Left lung (tissue), 10 donors: Measurements from ENCODE around the gene PCK1. TPM values are rescaled to one million over a fixed set of nuclear protein-coding genes. Genes with fewer than 3 reads are reported as not detected.

Experiments used
- ATAC-seq: fragments of 200-7000 bp; cut with Tn5 transposase; one replicate; pipeline ENCODE4 v1.9.1; 2020; ENCODE audit warnings: moderate library complexity
- DNase-seq, 4 donors: peaks; one replicate each; pipeline ENCODE4 v3.0.0-alpha.2; 2013 to 2020
- H3K27ac ChIP-seq, 2 donors: fragments of 200-600 bp; sonication (generic) in 1 of 2; one replicate each; pipeline versions ENCODE4 v1.5.0 to v1.8.0; 2020 to 2021
- H3K27me3 ChIP-seq, 2 donors: fragments of 200-600 bp; sonication (generic) in 1 of 2; one replicate each; pipeline versions ENCODE4 v1.5.0 to v1.8.0; 2020 to 2021
- H3K36me3 ChIP-seq, 2 donors: fragments of 200-600 bp; sonication (generic) in 1 of 2; one replicate each; pipeline versions ENCODE4 v1.5.0 to v1.8.0; 2020 to 2021
- H3K4me1 ChIP-seq, 2 donors: fragments of 200-600 bp; one replicate each; pipeline ENCODE4 v1.8.0; 2021
- H3K4me3 ChIP-seq, 2 donors: fragments of 200-600 bp; sonication (generic) in 1 of 2; one replicate each; pipeline versions ENCODE4 v1.5.0 to v1.8.0; 2020 to 2021; ENCODE audit warnings: mild to moderate bottlenecking in 1 of 2
- H3K9me3 ChIP-seq, 2 donors: fragments of 200-600 bp; sonication (generic) in 1 of 2; one replicate each; pipeline versions ENCODE4 v1.5.0 to v1.8.0; 2020 to 2021
- intact Hi-C, 2 donors: fragments of 100-400 bp; cut with DNase I; formaldehyde crosslinking; loops; one replicate each; pipeline versions ENCODE4 v1.11.2 to v1.14.2; 2022
- polyA plus RNA-seq, 6 donors: library from polyadenylated mRNA; unstranded; fragments of 120-200 nt; gene quantifications; one replicate each; pipeline ENCODE4 v1.2.1, GENCODE V29; 2013; ENCODE audit not compliant: insufficient read length in 6 of 6
- total RNA-seq, 2 donors: library from RNA; stranded (reverse); fragmentation: NEBNext Ultra II Directional; extraction: Animal tissue kit (Norgen Biotek cat#: 25700); gene quantifications; one replicate each; pipeline ENCODE4 v1.2.1, GENCODE V29; 2021
- TF ChIP-seq, protein P1 (sequence below), 2 donors: fragments of 200-600 bp; sonication (generic) in 1 of 2; IDR thresholded peaks; one replicate each; pipeline versions ENCODE4 v1.5.0 to v1.8.0; 2021; ENCODE audit warnings: antibody characterized with exemption in 2 of 2
- donor health status: DM: no; HTN: yes; CAD: no.
- donor health status: DM: no; HTN: no; CAD: no.

The PCK1 gene
- total and polyA plus RNA-seq, 8 donors, result 0.08 to 0.41 (median 0.29) TPM; not detected in 2

DNA sequence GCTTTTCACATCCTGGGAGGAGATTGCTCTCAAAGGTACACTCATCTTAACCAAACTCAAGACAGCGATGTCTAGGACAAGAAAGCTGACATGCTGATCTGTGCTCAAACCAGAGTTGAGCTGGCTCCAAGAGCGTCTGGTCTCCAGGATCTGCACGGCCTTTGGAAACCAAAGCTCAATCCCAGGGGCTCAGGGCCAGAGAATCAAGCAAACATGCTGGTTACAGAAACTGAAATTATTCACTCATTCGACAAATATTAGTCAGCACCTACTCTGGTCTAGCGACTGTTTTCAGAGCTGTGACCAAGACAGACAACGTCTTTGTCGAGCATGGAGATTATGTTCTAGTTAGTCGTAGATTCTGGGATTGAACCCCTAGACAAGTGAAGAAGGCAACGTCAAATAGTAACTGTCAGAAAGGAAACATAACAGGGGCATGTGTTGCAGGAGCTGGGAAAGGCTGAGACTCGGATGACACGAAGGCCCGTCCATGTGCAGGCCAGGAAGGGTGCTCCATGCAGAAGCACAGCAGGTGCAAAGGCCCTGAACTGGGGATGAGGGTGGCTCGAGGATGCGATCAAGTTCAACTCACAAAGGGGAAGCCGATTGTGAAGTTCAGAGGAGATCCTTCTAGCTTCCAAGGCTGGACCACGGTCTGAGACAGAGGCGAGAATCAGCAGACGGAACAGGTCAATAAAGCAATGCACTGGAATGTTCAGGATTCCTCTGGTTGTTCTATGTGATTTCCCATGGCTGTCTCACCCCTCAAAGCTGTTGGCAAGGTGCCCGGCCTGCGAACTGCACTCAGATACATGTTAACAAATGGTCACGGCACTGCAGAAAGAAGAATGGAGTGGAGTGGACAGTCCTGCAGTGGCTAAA is 12.5 kb upstream of the PCK1 start:
- Histone ChIP-seq H3K27me3 (peaks cover 0 to 12% of the 10 kb centered on the region in 2 donors), H3K27ac (no peak overlapping the region), H3K4me3 (no peak overlapping the region), H3K4me1 (no peaks in the 10 kb centered on the region), H3K9me3 (no peaks in the 10 kb centered on the region), H3K36me3 (no peaks in the 10 kb centered on the region)
- TF ChIP-seq, protein P1, sequence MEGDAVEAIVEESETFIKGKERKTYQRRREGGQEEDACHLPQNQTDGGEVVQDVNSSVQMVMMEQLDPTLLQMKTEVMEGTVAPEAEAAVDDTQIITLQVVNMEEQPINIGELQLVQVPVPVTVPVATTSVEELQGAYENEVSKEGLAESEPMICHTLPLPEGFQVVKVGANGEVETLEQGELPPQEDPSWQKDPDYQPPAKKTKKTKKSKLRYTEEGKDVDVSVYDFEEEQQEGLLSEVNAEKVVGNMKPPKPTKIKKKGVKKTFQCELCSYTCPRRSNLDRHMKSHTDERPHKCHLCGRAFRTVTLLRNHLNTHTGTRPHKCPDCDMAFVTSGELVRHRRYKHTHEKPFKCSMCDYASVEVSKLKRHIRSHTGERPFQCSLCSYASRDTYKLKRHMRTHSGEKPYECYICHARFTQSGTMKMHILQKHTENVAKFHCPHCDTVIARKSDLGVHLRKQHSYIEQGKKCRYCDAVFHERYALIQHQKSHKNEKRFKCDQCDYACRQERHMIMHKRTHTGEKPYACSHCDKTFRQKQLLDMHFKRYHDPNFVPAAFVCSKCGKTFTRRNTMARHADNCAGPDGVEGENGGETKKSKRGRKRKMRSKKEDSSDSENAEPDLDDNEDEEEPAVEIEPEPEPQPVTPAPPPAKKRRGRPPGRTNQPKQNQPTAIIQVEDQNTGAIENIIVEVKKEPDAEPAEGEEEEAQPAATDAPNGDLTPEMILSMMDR (IDR thresholded peaks at IDR 0.05), result no peak
- intact Hi-C loops, result no loop called here
- DNase-seq, result peak in 1 of 4 donors; percentile 38
- ATAC-seq, result no peak

DNA sequence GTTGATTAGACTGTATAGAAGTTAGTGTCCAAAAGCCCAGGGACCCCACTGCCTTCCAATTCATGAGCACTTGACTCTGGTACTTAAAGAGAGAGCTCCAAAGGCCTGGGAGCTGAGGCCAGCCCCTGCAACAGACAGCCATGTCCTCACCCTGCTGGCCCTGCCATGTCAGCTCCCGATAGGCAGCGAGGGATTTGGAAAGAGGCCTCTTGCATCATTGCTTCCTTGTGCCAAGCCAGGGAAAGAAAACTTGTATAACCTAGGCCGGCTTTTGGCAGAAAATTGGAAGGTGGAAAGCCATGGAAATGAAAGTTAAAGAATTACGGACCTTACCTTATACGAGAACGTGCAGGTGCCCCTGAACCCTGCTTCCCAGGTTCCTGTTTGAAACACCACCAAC is 8.4 kb upstream of the PCK1 start:
- peaks cover 0 to 19% of the 10 kb centered on the region in 2 donors for H3K27me3 ChIP-seq

GRCh38 chr20:57553376-57554018 is 7.4 kb upstream of the PCK1 start:
- no peaks in the 10 kb centered on the region for H3K36me3 ChIP-seq
- DNase-seq (no peak), ATAC-seq (no peak)
- no peak overlapping the region for H3K27ac ChIP-seq
- TF ChIP-seq, protein P1 (IDR thresholded peaks at IDR 0.05), result no peak
- H3K4me3 ChIP-seq, result no peak overlapping the region
- no peaks in the 10 kb centered on the region for H3K4me1 ChIP-seq
- intact Hi-C loops, result no loop called here
- peaks cover 0 to 30% of the 10 kb centered on the region in 2 donors for H3K27me3 ChIP-seq
- H3K9me3 ChIP-seq, result no peaks in the 10 kb centered on the region

More for the DNA sequence above, 8.4 kb upstream of the PCK1 start:
- DNase-seq (no peak), ATAC-seq (no peak)
- intact Hi-C loops, result no loop called here
- Histone ChIP-seq H3K36me3 (no peaks in the 10 kb centered on the region), H3K4me3 (no peak overlapping the region), H3K27ac (no peak overlapping the region), H3K9me3 (no peaks in the 10 kb centered on the region), H3K4me1 (no peaks in the 10 kb centered on the region)
- TF ChIP-seq, protein P1 (IDR thresholded peaks at IDR 0.05), result no peak

- no peaks in the 10 kb centered on the region for H3K9me3 ChIP-seq
These were observed 5.3 kb upstream of the PCK1 start for GRCh38 chr20:57555457-57556184.

More at GRCh38 chr20:57555457-57556184, 5.3 kb upstream of the PCK1 start:
- intact Hi-C loops, result no loop called here
- Histone ChIP-seq H3K4me3 (no peak overlapping the region), H3K27me3 (peaks cover 0 to 46% of the 10 kb centered on the region in 2 donors), H3K27ac (no peak overlapping the region), H3K36me3 (no peaks in the 10 kb centered on the region), H3K4me1 (no peaks in the 10 kb centered on the region)
- no peak for ATAC-seq
- no peak for DNase-seq
- TF ChIP-seq, protein P1 (IDR thresholded peaks at IDR 0.05), result no peak
